ENCODE results near the gene SNX27.
"Not testable (repeated sequence)": the region's sequence is repeated elsewhere in the genome, so short reads cannot be mapped to it uniquely, and the experiment has no call there.

SNX27 gene
- 51.5 to 86.5 (median 82.8) reads per million in 3 experiments for total RNA-seq

- peak; percentile 86 for DNase-seq
Measured at GRCh38 chr1:151611832-151612500, at the start of gene SNX27. Gene SNX27, plus strand, starts transcription at chr1:151612050. Its CDS starts 152 bp downstream, at chr1:151612202.

GRCh38 chr1:151562661-151563060, 49.2 kb upstream of the SNX27 start:
- DNase-seq, result no peak

GRCh38 chr1:151563376-151563775, 48.5 kb upstream of the SNX27 start:
- no peak for DNase-seq

- DNase-seq, result no peak
Measured at GRCh38 chr1:151565502-151566189, 46.2 kb upstream of the SNX27 start.

- DNase-seq, result peak; percentile 65
Measured at GRCh38 chr1:151568626-151569088, 43.2 kb upstream of the SNX27 start.

GRCh38 chr1:151570819-151571218, 41.0 kb upstream of the SNX27 start:
- DNase-seq, result no peak

- DNase-seq, result no peak
Measured at GRCh38 chr1:151574575-151575529, 37.0 kb upstream of the SNX27 start.

- no peak for DNase-seq
Measured at GRCh38 chr1:151577173-151577572, 34.7 kb upstream of the SNX27 start.

- DNase-seq, result no peak
Measured at GRCh38 chr1:151578941-151579340, 32.9 kb upstream of the SNX27 start.

DNA sequence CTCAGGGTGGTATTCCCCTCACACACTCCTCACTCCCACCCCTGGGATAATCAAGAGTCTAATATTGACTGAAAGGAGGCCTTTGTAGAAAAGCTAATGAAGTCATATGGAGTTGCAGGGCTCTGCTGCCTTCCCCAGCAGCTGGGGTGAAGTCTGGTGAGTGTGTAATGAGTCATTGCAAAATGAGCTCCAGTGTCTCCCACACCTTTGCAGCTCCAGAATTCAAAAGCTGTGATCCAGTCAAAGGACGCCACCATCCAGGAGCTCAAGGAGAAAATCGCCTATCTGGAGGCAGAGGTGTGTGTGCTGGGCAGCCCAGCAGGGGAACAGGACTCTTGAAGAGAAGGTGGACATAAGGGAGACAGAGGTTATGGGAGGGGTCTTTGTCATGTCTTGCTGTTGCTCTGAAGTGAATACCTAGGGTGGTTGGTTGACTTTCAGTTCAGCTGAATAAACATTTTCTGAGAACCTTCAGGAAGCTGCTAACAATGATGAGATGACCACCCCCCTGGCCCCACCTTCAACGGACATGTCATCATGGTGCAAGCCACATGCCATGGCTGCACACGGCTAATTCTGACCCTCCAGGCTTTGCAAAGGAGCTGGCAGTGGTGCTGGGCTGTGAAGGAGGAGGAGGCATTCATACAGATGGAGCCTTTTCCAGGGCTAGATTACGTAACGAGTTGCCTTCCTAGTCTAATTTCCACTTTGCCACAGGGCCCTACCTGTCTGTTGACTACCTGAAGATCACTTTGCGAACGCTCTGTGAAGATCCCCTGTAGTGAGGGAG, 32.2 kb upstream of the SNX27 start:
- no peak for DNase-seq

- DNase-seq, result no peak
Measured at GRCh38 chr1:151581451-151581850, 30.4 kb upstream of the SNX27 start.

- DNase-seq, result no peak
Measured at GRCh38 chr1:151581921-151582320, 29.9 kb upstream of the SNX27 start.

GRCh38 chr1:151583796-151584195, 28.1 kb upstream of the SNX27 start:
- no peak for DNase-seq

GRCh38 chr1:151584278-151584677, 27.6 kb upstream of the SNX27 start:
- no peak for DNase-seq

DNA sequence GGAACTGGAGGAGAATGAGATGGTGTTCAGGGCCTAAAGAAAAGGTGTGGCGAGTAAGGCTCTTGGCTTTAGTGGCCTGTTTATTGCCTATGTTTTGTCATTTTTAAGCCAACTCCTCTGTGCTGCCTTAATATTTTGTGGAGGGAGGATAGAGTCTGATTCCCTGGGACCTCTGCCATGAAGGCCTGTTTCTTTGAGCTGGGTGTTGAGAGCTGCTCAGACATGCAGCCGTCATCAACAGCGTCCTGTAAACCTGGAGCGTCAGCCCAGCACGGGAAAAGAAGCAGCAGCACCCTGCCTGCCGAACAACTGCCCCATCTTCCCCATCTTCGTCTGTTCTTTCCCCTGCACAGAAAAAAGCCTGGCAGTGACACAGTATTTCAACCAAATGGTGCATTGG, 27.1 kb upstream of the SNX27 start:
- DNase-seq, result no peak

DNA sequence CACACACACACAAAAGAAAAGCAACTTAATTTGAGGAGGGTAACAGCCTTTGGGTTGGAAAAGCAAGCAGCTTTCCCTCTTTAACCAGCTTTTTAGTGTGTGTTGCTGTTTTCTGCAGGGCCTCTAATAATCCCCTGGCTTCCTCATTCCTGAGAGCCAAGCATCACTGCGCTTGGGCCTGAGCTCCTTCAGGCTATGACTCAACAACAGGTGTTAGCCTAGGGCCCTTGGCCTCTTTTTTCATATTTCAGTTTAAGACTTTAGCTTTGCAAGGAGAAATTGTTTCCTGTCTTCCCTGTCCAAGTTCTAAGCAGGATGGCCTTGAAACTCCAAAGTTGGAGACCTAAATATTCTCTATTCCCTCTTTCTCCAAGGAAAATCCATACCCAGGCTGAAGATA, 26.2 kb upstream of the SNX27 start:
- no peak for DNase-seq

DNA sequence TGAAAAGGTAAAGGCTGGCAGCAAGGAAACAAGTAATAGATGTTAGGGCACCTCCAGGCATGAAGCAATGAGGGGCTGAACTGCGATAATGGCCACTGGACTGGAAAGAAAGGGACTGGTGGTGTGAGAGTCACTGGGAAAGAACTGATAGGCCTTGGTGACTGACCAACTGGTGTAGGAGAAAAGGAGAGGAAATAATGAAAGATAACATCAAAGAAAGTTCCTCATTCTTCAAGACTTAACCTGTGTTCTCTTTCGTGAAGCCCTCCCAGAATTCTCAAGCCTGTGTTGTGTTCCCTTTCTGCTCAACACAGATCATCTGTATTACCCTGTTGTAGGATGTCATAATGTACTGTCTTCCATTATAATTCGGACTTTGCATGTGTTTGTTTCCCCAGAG, 20.9 kb upstream of the SNX27 start:
- DNase-seq, result no peak

DNA sequence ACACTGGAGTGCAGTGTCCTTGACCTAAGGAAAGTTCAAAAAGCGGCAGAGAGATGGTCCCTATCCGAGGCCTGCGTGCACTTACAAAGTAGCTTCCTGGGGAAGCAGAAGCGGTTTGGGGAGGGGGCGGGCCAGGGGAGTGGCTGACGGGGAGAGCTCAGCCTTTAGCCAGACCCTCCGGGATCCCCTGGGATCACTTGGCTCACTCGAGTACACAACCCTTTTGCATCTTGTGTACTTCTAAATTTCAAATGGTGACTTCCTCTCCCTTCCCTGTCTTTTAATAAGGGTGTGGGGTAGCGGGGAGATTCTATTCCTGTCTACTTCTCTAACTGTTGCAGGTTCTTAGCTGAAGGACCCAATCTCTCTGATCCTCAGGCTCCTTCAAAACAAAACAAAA, 18.1 kb upstream of the SNX27 start:
- DNase-seq, result no peak

GRCh38 chr1:151594143-151594625, 17.7 kb upstream of the SNX27 start:
- peak; percentile 76 for DNase-seq

DNA sequence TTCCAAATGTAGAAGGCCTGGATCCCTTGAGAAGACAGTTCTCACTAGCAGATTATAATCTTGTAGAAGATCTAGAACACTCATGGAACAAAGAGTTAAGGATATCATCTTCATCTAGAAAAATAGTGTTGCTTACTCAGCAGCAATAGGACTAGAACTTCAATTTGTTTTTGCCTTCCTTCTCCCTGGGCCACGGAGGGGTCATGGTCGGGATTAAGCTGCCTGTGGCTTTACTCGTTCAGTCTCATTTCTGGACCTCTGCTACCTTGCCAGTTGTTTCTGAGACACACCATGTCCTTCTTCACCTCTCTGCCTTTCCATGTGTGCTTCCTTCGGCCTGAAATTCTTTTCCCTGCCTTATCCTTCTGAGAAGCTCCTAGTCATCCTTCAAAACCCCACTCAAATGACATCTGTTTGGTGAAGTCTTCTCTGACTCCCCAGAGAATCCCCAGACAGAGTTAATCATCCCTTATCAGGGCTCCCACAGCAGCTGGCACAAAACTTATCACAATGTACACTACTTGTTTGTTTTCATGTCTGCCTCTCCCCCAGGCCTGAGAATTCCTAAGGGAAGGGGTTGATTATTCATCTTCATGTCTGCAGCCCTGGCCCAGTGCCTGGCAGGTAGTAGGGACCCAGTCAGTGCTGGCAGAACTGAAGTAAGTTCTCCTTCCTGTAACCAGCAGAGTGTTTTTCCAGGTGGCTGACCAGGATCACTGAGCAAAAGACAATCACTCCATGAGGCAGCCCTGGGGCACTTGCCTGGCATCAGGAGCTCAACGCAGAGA, 15.5 kb upstream of the SNX27 start:
- DNase-seq, result no peak

GRCh38 chr1:151602550-151602949, 9.3 kb upstream of the SNX27 start:
- DNase-seq, result not testable (repeated sequence)
